ENCODE results near the gene TECPR1.

The TECPR1 gene

DNA sequence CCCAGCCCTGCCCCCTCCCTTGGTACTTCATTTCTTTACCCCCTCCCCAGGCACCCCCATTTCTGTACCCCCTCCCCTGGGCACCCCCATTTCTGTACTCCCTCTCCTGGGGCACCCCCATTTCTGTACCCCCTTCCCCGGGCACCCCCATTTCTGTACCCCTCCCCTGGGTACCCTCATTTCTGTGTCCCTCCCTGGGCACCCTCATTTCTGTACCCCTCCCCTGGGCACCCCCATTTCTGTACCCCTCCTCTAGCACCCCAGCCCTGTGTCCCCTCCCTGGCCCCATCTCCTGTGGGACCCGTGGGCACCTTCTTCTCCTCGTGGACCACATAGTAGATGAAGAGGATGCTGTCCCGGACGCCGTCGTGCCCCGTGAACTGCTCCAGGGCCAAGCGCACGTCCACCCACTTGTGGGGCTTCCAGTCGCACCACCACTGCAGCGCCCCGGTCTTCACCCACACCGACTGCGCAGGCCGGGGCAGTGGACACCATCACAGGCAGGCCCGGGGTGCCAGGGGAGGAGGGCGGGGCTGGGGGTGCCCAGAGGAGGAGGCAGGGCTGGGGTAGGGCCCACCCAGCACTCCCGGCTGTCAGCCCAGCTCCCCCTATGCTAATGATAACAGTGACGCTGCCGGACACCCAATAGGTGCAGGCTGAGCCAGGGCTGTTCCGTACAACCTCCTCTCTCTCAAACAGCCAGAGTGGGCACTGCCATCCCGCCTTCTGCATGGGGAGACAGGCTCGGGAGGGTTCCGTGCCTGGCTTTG, 20.4 kb downstream of the TECPR1 start:
- TF ChIP-seq, protein P1, sequence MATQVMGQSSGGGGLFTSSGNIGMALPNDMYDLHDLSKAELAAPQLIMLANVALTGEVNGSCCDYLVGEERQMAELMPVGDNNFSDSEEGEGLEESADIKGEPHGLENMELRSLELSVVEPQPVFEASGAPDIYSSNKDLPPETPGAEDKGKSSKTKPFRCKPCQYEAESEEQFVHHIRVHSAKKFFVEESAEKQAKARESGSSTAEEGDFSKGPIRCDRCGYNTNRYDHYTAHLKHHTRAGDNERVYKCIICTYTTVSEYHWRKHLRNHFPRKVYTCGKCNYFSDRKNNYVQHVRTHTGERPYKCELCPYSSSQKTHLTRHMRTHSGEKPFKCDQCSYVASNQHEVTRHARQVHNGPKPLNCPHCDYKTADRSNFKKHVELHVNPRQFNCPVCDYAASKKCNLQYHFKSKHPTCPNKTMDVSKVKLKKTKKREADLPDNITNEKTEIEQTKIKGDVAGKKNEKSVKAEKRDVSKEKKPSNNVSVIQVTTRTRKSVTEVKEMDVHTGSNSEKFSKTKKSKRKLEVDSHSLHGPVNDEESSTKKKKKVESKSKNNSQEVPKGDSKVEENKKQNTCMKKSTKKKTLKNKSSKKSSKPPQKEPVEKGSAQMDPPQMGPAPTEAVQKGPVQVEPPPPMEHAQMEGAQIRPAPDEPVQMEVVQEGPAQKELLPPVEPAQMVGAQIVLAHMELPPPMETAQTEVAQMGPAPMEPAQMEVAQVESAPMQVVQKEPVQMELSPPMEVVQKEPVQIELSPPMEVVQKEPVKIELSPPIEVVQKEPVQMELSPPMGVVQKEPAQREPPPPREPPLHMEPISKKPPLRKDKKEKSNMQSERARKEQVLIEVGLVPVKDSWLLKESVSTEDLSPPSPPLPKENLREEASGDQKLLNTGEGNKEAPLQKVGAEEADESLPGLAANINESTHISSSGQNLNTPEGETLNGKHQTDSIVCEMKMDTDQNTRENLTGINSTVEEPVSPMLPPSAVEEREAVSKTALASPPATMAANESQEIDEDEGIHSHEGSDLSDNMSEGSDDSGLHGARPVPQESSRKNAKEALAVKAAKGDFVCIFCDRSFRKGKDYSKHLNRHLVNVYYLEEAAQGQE (IDR thresholded peaks at IDR 0.05; ENCODE audit: insufficient read depth in 1 of 2, low read depth in 2 of 2, low read length in 2 of 2), result no peak
- TF ChIP-seq POLR2AphosphoS5 (IDR thresholded peaks at IDR 0.05; ENCODE audit: low read depth, low read length) (no peak), FOXP2 (optimal IDR thresholded peaks at IDR 0.05; ENCODE audit: borderline replicate concordance, extremely low read depth, extremely low read length, insufficient read depth) (no peak), TAF1 (IDR thresholded peaks at IDR 0.05; ENCODE audit: borderline replicate concordance, insufficient read depth, low read length) (no peak), SIN3A (IDR thresholded peaks at IDR 0.05; ENCODE audit: borderline replicate concordance, insufficient read depth, low read length) (no peak)

- no peak for TF ChIP-seq SIN3A (IDR thresholded peaks at IDR 0.05; ENCODE audit: borderline replicate concordance, insufficient read depth, low read length)
- TF ChIP-seq, protein P1 (IDR thresholded peaks at IDR 0.05; ENCODE audit: insufficient read depth in 1 of 2, low read depth in 2 of 2, low read length in 2 of 2), result no peak
- no peak for TF ChIP-seq FOXP2 (optimal IDR thresholded peaks at IDR 0.05; ENCODE audit: borderline replicate concordance, extremely low read depth, extremely low read length, insufficient read depth)
- no peak for TF ChIP-seq TAF1 (IDR thresholded peaks at IDR 0.05; ENCODE audit: borderline replicate concordance, insufficient read depth, low read length)
- TF ChIP-seq POLR2AphosphoS5 (IDR thresholded peaks at IDR 0.05; ENCODE audit: low read depth, low read length), result no peak
Measured at GRCh38 chr7:98230746-98231471, 21.1 kb downstream of the TECPR1 start.

- TF ChIP-seq TAF1 (IDR thresholded peaks at IDR 0.05; ENCODE audit: borderline replicate concordance, insufficient read depth, low read length), result no peak
Measured at GRCh38 chr7:98229991-98230745, 21.9 kb downstream of the TECPR1 start.

GRCh38 chr7:98229441-98229840, 22.6 kb downstream of the TECPR1 start:
- TF ChIP-seq TAF1 (IDR thresholded peaks at IDR 0.05; ENCODE audit: borderline replicate concordance, insufficient read depth, low read length), result no peak
- no peak for TF ChIP-seq POLR2AphosphoS5 (IDR thresholded peaks at IDR 0.05; ENCODE audit: low read depth, low read length)
- TF ChIP-seq, protein P1 (IDR thresholded peaks at IDR 0.05; ENCODE audit: insufficient read depth in 1 of 2, low read depth in 2 of 2, low read length in 2 of 2), result no peak
- no peak for TF ChIP-seq FOXP2 (optimal IDR thresholded peaks at IDR 0.05; ENCODE audit: borderline replicate concordance, extremely low read depth, extremely low read length, insufficient read depth)
- no peak for TF ChIP-seq SIN3A (IDR thresholded peaks at IDR 0.05; ENCODE audit: borderline replicate concordance, insufficient read depth, low read length)

GRCh38 chr7:98228801-98229200, 23.2 kb downstream of the TECPR1 start:
- no peak for TF ChIP-seq FOXP2 (optimal IDR thresholded peaks at IDR 0.05; ENCODE audit: borderline replicate concordance, extremely low read depth, extremely low read length, insufficient read depth)
- no peak for TF ChIP-seq POLR2AphosphoS5 (IDR thresholded peaks at IDR 0.05; ENCODE audit: low read depth, low read length)
- TF ChIP-seq SIN3A (IDR thresholded peaks at IDR 0.05; ENCODE audit: borderline replicate concordance, insufficient read depth, low read length), result no peak
- no peak for TF ChIP-seq TAF1 (IDR thresholded peaks at IDR 0.05; ENCODE audit: borderline replicate concordance, insufficient read depth, low read length)
- TF ChIP-seq, protein P1 (IDR thresholded peaks at IDR 0.05; ENCODE audit: insufficient read depth in 1 of 2, low read depth in 2 of 2, low read length in 2 of 2), result no peak

Measured in PFSK-1 (cell line).